ENCODE measurements around the gene IL36B.

- TF ChIP-seq CTCF (IDR thresholded peaks at IDR 0.05): no peak
- no peak for TF ChIP-seq POLR2A (IDR thresholded peaks at IDR 0.05)
Measured at GRCh38 chr2:113058411-113058994, 5.8 kb upstream of the IL36B start.

Data from uterus (tissue), 2 donors.